M059J (cell line): Measurements from ENCODE around the gene CD93. TPM values are rescaled to one million over a fixed set of nuclear protein-coding genes. Genes with fewer than 3 reads are reported as not detected.

ENCODE experiments used
- DNase-seq: peaks from one replicate; pipeline ENCODE4 v3.0.0-alpha.2; 2012; ENCODE audit warnings: low read depth
- total RNA-seq: library from RNA; depleted of rRNA; stranded (reverse); fragments of >200 nt; shearing (Covaris generic); gene quantifications from 2 replicates; pipeline ENCODE4 v1.2.3, GENCODE V29; 2014; rRNA removed

CD93 gene
- total RNA-seq: 0.96 and 1.5 TPM in 2 replicates

GRCh38 chr20:23086056-23086566 lies at the start of gene CD93:
TSS of gene CD93 (minus strand) at chr20:23086324. CDS start at chr20:23086192, 132 bp downstream.
- DNase-seq: peak; percentile 25

GRCh38 chr20:23133560-23133998 lies 47.5 kb upstream of the CD93 start:
- no peak for DNase-seq

GRCh38 chr20:23132930-23133559 lies 46.9 kb upstream of the CD93 start:
- DNase-seq: no peak

GRCh38 chr20:23132293-23132929 lies 46.3 kb upstream of the CD93 start:
- no peak for DNase-seq

- DNase-seq: peak; percentile 49
These were observed 45.6 kb upstream of the CD93 start for GRCh38 chr20:23131766-23132165.

GRCh38 chr20:23130622-23131140 lies 44.6 kb upstream of the CD93 start:
- DNase-seq: no peak

- no peak for DNase-seq
These were observed 43.9 kb upstream of the CD93 start for GRCh38 chr20:23129891-23130621.

GRCh38 chr20:23129266-23129665 lies 43.1 kb upstream of the CD93 start:
- DNase-seq: no peak

GRCh38 chr20:23128461-23129125 lies 42.5 kb upstream of the CD93 start:
- no peak for DNase-seq

- no peak for DNase-seq
These were observed 41.6 kb upstream of the CD93 start for GRCh38 chr20:23127506-23128279.

GRCh38 chr20:23126281-23127061 lies 40.3 kb upstream of the CD93 start:
- DNase-seq: no peak

- DNase-seq: no peak
These were observed 39.6 kb upstream of the CD93 start for GRCh38 chr20:23125625-23126191.

GRCh38 chr20:23125159-23125558 lies 39.0 kb upstream of the CD93 start:
- DNase-seq: no peak

GRCh38 chr20:23123886-23124285 lies 37.8 kb upstream of the CD93 start:
- no peak for DNase-seq

- DNase-seq: no peak
These were observed 36.9 kb upstream of the CD93 start for GRCh38 chr20:23122796-23123655.

- no peak for DNase-seq
These were observed 36.2 kb upstream of the CD93 start for GRCh38 chr20:23122321-23122720.

- no peak for DNase-seq
These were observed 35.7 kb upstream of the CD93 start for GRCh38 chr20:23121751-23122320.

- DNase-seq: peak; percentile 29
These were observed 35.0 kb upstream of the CD93 start for GRCh38 chr20:23120936-23121750.
